ENCODE data around the gene DNHD1.

The DNHD1 gene

GRCh38 chr11:6469599-6469998 lies 27.5 kb upstream of the DNHD1 start:
- H3K4me1 ChIP-seq (ENCODE audit: control insufficient read depth, insufficient read depth, low read length) = peaks cover 25% of the 10 kb centered on the region
- H3K4me3 ChIP-seq (ENCODE audit: low read length) = no peak overlapping the region
- no peaks in the 10 kb centered on the region for H3K36me3 ChIP-seq (ENCODE audit: control insufficient read depth, insufficient read depth, low read length)
- H3K27me3 ChIP-seq (ENCODE audit: control insufficient read depth, insufficient read depth, low read length) = no peaks in the 10 kb centered on the region
- peak overlapping the region; percentile 22 for H3K9ac ChIP-seq (ENCODE audit: low read length)
- no peaks in the 10 kb centered on the region for H3K9me3 ChIP-seq (ENCODE audit: control insufficient read depth, low read length)

GRCh38 chr11:6472934-6473333 lies 24.1 kb upstream of the DNHD1 start:
- H3K27me3 ChIP-seq (ENCODE audit: control insufficient read depth, insufficient read depth, low read length) = no peaks in the 10 kb centered on the region
- H3K4me1 ChIP-seq (ENCODE audit: control insufficient read depth, insufficient read depth, low read length) = peaks cover 57% of the 10 kb centered on the region
- H3K36me3 ChIP-seq (ENCODE audit: control insufficient read depth, insufficient read depth, low read length) = peaks cover 9% of the 10 kb centered on the region
- peak overlapping the region; percentile 44 for H3K9ac ChIP-seq (ENCODE audit: low read length)
- no peak overlapping the region for H3K4me3 ChIP-seq (ENCODE audit: low read length)
- H3K9me3 ChIP-seq (ENCODE audit: control insufficient read depth, low read length) = no peaks in the 10 kb centered on the region

- peak within 1 kb of the TSS; percentile 52 for H3K4me3 ChIP-seq (ENCODE audit: low read length)
- peak within 1 kb of the TSS; percentile 88 for H3K9ac ChIP-seq (ENCODE audit: low read length)
- no peaks in the 10 kb centered on the region for H3K27me3 ChIP-seq (ENCODE audit: control insufficient read depth, insufficient read depth, low read length)
- H3K9me3 ChIP-seq (ENCODE audit: control insufficient read depth, low read length) = no peaks in the 10 kb centered on the region
- peaks cover 9% of the 10 kb centered on the region for H3K36me3 ChIP-seq (ENCODE audit: control insufficient read depth, insufficient read depth, low read length)
- H3K4me1 ChIP-seq (ENCODE audit: control insufficient read depth, insufficient read depth, low read length) = peaks cover 57% of the 10 kb centered on the region
Measured at GRCh38 chr11:6473451-6474412, 23.3 kb upstream of the DNHD1 start, which contains the start of gene TRIM3. Gene TRIM3 (minus strand): TSS chr11:6473941. CDS start chr11:6465695, 8,246 bp downstream.

GRCh38 chr11:6474413-6474792 lies 22.7 kb upstream of the DNHD1 start:
- Histone ChIP-seq H3K4me1 (ENCODE audit: control insufficient read depth, insufficient read depth, low read length) (peaks cover 54% of the 10 kb centered on the region), H3K4me3 (ENCODE audit: low read length) (peak overlapping the region; percentile 52), H3K36me3 (ENCODE audit: control insufficient read depth, insufficient read depth, low read length) (peaks cover 9% of the 10 kb centered on the region), H3K27me3 (ENCODE audit: control insufficient read depth, insufficient read depth, low read length) (no peaks in the 10 kb centered on the region), H3K9me3 (ENCODE audit: control insufficient read depth, low read length) (no peaks in the 10 kb centered on the region), H3K9ac (ENCODE audit: low read length) (peak overlapping the region; percentile 88)

- H3K9ac ChIP-seq (ENCODE audit: low read length) = peak overlapping the region; percentile 88
- H3K27me3 ChIP-seq (ENCODE audit: control insufficient read depth, insufficient read depth, low read length) = no peaks in the 10 kb centered on the region
- peaks cover 54% of the 10 kb centered on the region for H3K4me1 ChIP-seq (ENCODE audit: control insufficient read depth, insufficient read depth, low read length)
- H3K36me3 ChIP-seq (ENCODE audit: control insufficient read depth, insufficient read depth, low read length) = peaks cover 9% of the 10 kb centered on the region
- no peaks in the 10 kb centered on the region for H3K9me3 ChIP-seq (ENCODE audit: control insufficient read depth, low read length)
- no peak overlapping the region for H3K4me3 ChIP-seq (ENCODE audit: low read length)
Measured at GRCh38 chr11:6474806-6475500, 22.1 kb upstream of the DNHD1 start.

GRCh38 chr11:6475936-6476335 lies 21.1 kb upstream of the DNHD1 start:
- Histone ChIP-seq H3K27me3 (ENCODE audit: control insufficient read depth, insufficient read depth, low read length) (no peaks in the 10 kb centered on the region), H3K9ac (ENCODE audit: low read length) (no peak overlapping the region), H3K4me1 (ENCODE audit: control insufficient read depth, insufficient read depth, low read length) (peaks cover 58% of the 10 kb centered on the region), H3K9me3 (ENCODE audit: control insufficient read depth, low read length) (no peaks in the 10 kb centered on the region), H3K4me3 (ENCODE audit: low read length) (no peak overlapping the region), H3K36me3 (ENCODE audit: control insufficient read depth, insufficient read depth, low read length) (peaks cover 9% of the 10 kb centered on the region)

- Histone ChIP-seq H3K9me3 (ENCODE audit: control insufficient read depth, low read length) (no peaks in the 10 kb centered on the region), H3K27me3 (ENCODE audit: control insufficient read depth, insufficient read depth, low read length) (no peaks in the 10 kb centered on the region), H3K9ac (ENCODE audit: low read length) (no peak overlapping the region), H3K4me1 (ENCODE audit: control insufficient read depth, insufficient read depth, low read length) (peaks cover 58% of the 10 kb centered on the region), H3K36me3 (ENCODE audit: control insufficient read depth, insufficient read depth, low read length) (peaks cover 9% of the 10 kb centered on the region), H3K4me3 (ENCODE audit: low read length) (no peak overlapping the region)
Measured at GRCh38 chr11:6476571-6476970, 20.5 kb upstream of the DNHD1 start.

- no peaks in the 10 kb centered on the region for H3K27me3 ChIP-seq (ENCODE audit: control insufficient read depth, insufficient read depth, low read length)
- no peaks in the 10 kb centered on the region for H3K9me3 ChIP-seq (ENCODE audit: control insufficient read depth, low read length)
- H3K9ac ChIP-seq (ENCODE audit: low read length) = peak overlapping the region; percentile 91
- peaks cover 9% of the 10 kb centered on the region for H3K36me3 ChIP-seq (ENCODE audit: control insufficient read depth, insufficient read depth, low read length)
- H3K4me3 ChIP-seq (ENCODE audit: low read length) = peak overlapping the region; percentile 96
- H3K4me1 ChIP-seq (ENCODE audit: control insufficient read depth, insufficient read depth, low read length) = peaks cover 45% of the 10 kb centered on the region
Measured at GRCh38 chr11:6480299-6480914, 16.7 kb upstream of the DNHD1 start.

- no peaks in the 10 kb centered on the region for H3K9me3 ChIP-seq (ENCODE audit: control insufficient read depth, low read length)
- no peaks in the 10 kb centered on the region for H3K27me3 ChIP-seq (ENCODE audit: control insufficient read depth, insufficient read depth, low read length)
- H3K9ac ChIP-seq (ENCODE audit: low read length) = peak within 1 kb of the TSS; percentile 91
- peaks cover 9% of the 10 kb centered on the region for H3K36me3 ChIP-seq (ENCODE audit: control insufficient read depth, insufficient read depth, low read length)
- H3K4me3 ChIP-seq (ENCODE audit: low read length) = peak within 1 kb of the TSS; percentile 96
- H3K4me1 ChIP-seq (ENCODE audit: control insufficient read depth, insufficient read depth, low read length) = peaks cover 36% of the 10 kb centered on the region
Measured at GRCh38 chr11:6481012-6481923, 15.8 kb upstream of the DNHD1 start, which contains the start of the genes ARFIP2 and TIMM10B. Gene ARFIP2 (minus strand): TSS chr11:6481331. CDS start chr11:6480421, 910 bp downstream. Gene TIMM10B (plus strand): TSS chr11:6481501. CDS start chr11:6481517, 16 bp downstream.

- no peaks in the 10 kb centered on the region for H3K9me3 ChIP-seq (ENCODE audit: control insufficient read depth, low read length)
- peaks cover 9% of the 10 kb centered on the region for H3K36me3 ChIP-seq (ENCODE audit: control insufficient read depth, insufficient read depth, low read length)
- peak overlapping the region; percentile 91 for H3K9ac ChIP-seq (ENCODE audit: low read length)
- peaks cover 35% of the 10 kb centered on the region for H3K4me1 ChIP-seq (ENCODE audit: control insufficient read depth, insufficient read depth, low read length)
- peak overlapping the region; percentile 96 for H3K4me3 ChIP-seq (ENCODE audit: low read length)
- H3K27me3 ChIP-seq (ENCODE audit: control insufficient read depth, insufficient read depth, low read length) = no peaks in the 10 kb centered on the region
Measured at GRCh38 chr11:6481924-6482275, 15.2 kb upstream of the DNHD1 start.

- Histone ChIP-seq H3K4me3 (ENCODE audit: low read length) (peak overlapping the region; percentile 96), H3K9me3 (ENCODE audit: control insufficient read depth, low read length) (no peaks in the 10 kb centered on the region), H3K9ac (ENCODE audit: low read length) (peak overlapping the region; percentile 91), H3K4me1 (ENCODE audit: control insufficient read depth, insufficient read depth, low read length) (peaks cover 32% of the 10 kb centered on the region), H3K27me3 (ENCODE audit: control insufficient read depth, insufficient read depth, low read length) (no peaks in the 10 kb centered on the region), H3K36me3 (ENCODE audit: control insufficient read depth, insufficient read depth, low read length) (peaks cover 4% of the 10 kb centered on the region)
Measured at GRCh38 chr11:6482441-6482840, 14.6 kb upstream of the DNHD1 start.

Data from mucosa of stomach (tissue), 1 donor.